ENCODE measurements around the gene ESRRG.

DNA sequence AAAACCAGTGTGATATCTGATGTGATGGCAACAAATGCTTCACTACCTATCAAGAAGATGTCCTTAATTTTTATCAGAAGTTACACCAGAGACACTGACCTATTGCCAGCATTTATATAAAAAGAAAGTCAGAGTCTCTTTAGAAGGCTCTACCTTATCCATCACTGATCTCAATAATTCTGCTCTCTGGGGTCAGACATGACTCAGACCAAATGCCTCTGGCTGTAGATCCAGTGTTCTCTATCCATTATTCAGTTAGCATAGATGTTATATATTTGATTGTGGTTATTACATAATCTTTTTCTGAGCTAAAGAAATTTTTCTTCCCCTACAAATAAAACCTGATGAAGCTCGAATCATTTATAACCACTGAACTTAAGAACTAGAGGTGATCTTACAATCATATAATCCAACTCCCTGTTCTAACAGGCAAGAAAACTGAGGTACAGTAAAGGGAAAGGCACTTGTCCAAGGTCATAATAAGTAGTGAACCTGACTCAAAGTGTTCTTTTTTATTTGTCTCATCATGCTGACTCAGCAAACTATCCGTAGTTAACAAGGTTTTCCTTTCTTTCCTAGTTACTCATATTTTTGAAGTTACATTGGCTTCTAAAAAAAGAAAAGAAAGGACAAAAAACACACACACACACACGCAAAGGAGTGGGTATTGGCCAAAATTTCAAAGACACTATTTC is 43.6 kb upstream of the ESRRG start:
- no peak for TF ChIP-seq EP300 (IDR thresholded peaks at IDR 0.05; ENCODE audit: borderline replicate concordance in 1 of 2, low read depth in 2 of 2, low read length in 2 of 2)
- TF ChIP-seq CTCF (IDR thresholded peaks at IDR 0.05; ENCODE audit: control extremely low read depth in 1 of 3, insufficient read depth in 1 of 3, low read depth in 1 of 3, low read length in 3 of 3), result no peak

All from H1 (cell line).